Mammary epithelial cell (primary cell): Measurements from ENCODE around the gene KLHL8.

Experiments used
- EZH2 ChIP-seq: IDR thresholded peaks from 2 replicates; pipeline ENCODE4 v1.6.1; 2012; ENCODE audit warnings: low read length, inconsistent platforms, borderline replicate concordance
- TF ChIP-seq, protein P1 (sequence below), 2 donors: IDR thresholded peaks in 1 of 2; conservative IDR thresholded peaks in 1 of 2; 2 replicates each; pipeline ENCODE4 v1.5.1; 2011 to 2012; ENCODE audit warnings: inconsistent platforms in 2 of 2, low read length in 2 of 2, mild to moderate bottlenecking in 2 of 2, control low read depth in 1 of 2, low read depth in 1 of 2; ENCODE audit not compliant: insufficient read depth in 1 of 2; ENCODE audit errors: extremely low read depth in 1 of 2

DNA sequence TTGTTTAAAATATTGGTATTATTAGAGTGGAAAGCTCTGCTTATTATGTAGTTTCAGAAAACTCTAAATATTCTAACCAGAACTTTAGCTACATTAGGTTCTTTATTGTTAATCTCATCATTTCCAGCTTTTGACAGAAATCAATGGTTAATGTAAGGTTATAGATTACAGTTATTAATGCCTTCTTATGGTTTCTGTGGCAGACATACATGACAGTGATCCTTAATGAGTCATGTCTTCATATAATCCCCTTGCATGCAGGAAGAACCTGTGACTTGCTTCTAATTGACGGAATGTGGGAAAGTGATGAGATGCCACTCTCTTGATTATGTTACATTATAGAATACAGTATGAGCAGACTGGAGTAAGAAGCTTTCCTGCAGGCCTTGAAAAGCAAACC is 23.5 kb downstream of the KLHL8 start:
- TF ChIP-seq EZH2 = no peak
- TF ChIP-seq, protein P1, sequence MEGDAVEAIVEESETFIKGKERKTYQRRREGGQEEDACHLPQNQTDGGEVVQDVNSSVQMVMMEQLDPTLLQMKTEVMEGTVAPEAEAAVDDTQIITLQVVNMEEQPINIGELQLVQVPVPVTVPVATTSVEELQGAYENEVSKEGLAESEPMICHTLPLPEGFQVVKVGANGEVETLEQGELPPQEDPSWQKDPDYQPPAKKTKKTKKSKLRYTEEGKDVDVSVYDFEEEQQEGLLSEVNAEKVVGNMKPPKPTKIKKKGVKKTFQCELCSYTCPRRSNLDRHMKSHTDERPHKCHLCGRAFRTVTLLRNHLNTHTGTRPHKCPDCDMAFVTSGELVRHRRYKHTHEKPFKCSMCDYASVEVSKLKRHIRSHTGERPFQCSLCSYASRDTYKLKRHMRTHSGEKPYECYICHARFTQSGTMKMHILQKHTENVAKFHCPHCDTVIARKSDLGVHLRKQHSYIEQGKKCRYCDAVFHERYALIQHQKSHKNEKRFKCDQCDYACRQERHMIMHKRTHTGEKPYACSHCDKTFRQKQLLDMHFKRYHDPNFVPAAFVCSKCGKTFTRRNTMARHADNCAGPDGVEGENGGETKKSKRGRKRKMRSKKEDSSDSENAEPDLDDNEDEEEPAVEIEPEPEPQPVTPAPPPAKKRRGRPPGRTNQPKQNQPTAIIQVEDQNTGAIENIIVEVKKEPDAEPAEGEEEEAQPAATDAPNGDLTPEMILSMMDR (conservative IDR thresholded peaks at IDR 0.05 in 1 of 2, IDR thresholded peaks at IDR 0.05 in 1 of 2; ENCODE audit: extremely low read depth in 1 of 2, insufficient read depth in 1 of 2, low read depth in 1 of 2, low read length in 2 of 2) = no peak
